Measurements from ENCODE around the gene PRMT7.

PRMT7 gene

GRCh38 chr16:68273459-68273858 lies 37.4 kb upstream of the PRMT7 start:
- DNase-seq = no peak
- Histone ChIP-seq H3K4me3 (ENCODE audit: insufficient read depth, low read depth, low read length, poor library complexity, severe bottlenecking) (no peak overlapping the region), H3K36me3 (ENCODE audit: control insufficient read depth, insufficient read depth, low read length) (peaks cover 4% of the 10 kb centered on the region), H3K27ac (ENCODE audit: insufficient read depth, low read length, poor library complexity, severe bottlenecking) (peak overlapping the region; percentile 70), H3K9me3 (ENCODE audit: control insufficient read depth, low read length) (no peaks in the 10 kb centered on the region), H3K4me1 (ENCODE audit: control insufficient read depth, insufficient read depth, low read length, poor library complexity, severe bottlenecking) (peaks cover 72% of the 10 kb centered on the region), H3K27me3 (replicated peaks; ENCODE audit: control insufficient read depth, insufficient read depth, low read length, poor library complexity, severe bottlenecking) (no peaks in the 10 kb centered on the region)

GRCh38 chr16:68273896-68274295 lies 36.9 kb upstream of the PRMT7 start:
- DNase-seq = no peak
- Histone ChIP-seq H3K27me3 (replicated peaks; ENCODE audit: control insufficient read depth, insufficient read depth, low read length, poor library complexity, severe bottlenecking) (no peaks in the 10 kb centered on the region), H3K9me3 (ENCODE audit: control insufficient read depth, low read length) (no peaks in the 10 kb centered on the region), H3K27ac (ENCODE audit: insufficient read depth, low read length, poor library complexity, severe bottlenecking) (peak overlapping the region; percentile 70), H3K4me1 (ENCODE audit: control insufficient read depth, insufficient read depth, low read length, poor library complexity, severe bottlenecking) (peaks cover 71% of the 10 kb centered on the region), H3K36me3 (ENCODE audit: control insufficient read depth, insufficient read depth, low read length) (peaks cover 4% of the 10 kb centered on the region), H3K4me3 (ENCODE audit: insufficient read depth, low read depth, low read length, poor library complexity, severe bottlenecking) (peak overlapping the region; percentile 10)

GRCh38 chr16:68274441-68274840 lies 36.4 kb upstream of the PRMT7 start:
- Histone ChIP-seq H3K27me3 (replicated peaks; ENCODE audit: control insufficient read depth, insufficient read depth, low read length, poor library complexity, severe bottlenecking) (no peaks in the 10 kb centered on the region), H3K36me3 (ENCODE audit: control insufficient read depth, insufficient read depth, low read length) (peaks cover 4% of the 10 kb centered on the region), H3K9me3 (ENCODE audit: control insufficient read depth, low read length) (no peaks in the 10 kb centered on the region), H3K4me3 (ENCODE audit: insufficient read depth, low read depth, low read length, poor library complexity, severe bottlenecking) (no peak overlapping the region), H3K4me1 (ENCODE audit: control insufficient read depth, insufficient read depth, low read length, poor library complexity, severe bottlenecking) (peaks cover 69% of the 10 kb centered on the region), H3K27ac (ENCODE audit: insufficient read depth, low read length, poor library complexity, severe bottlenecking) (peak overlapping the region; percentile 70)
- DNase-seq = no peak

GRCh38 chr16:68275611-68276191 lies 35.1 kb upstream of the PRMT7 start:
- Histone ChIP-seq H3K27me3 (replicated peaks; ENCODE audit: control insufficient read depth, insufficient read depth, low read length, poor library complexity, severe bottlenecking) (no peaks in the 10 kb centered on the region), H3K4me3 (ENCODE audit: insufficient read depth, low read depth, low read length, poor library complexity, severe bottlenecking) (peak overlapping the region; percentile 15), H3K9me3 (ENCODE audit: control insufficient read depth, low read length) (no peaks in the 10 kb centered on the region), H3K27ac (ENCODE audit: insufficient read depth, low read length, poor library complexity, severe bottlenecking) (peak overlapping the region; percentile 70), H3K4me1 (ENCODE audit: control insufficient read depth, insufficient read depth, low read length, poor library complexity, severe bottlenecking) (peaks cover 72% of the 10 kb centered on the region), H3K36me3 (ENCODE audit: control insufficient read depth, insufficient read depth, low read length) (peaks cover 4% of the 10 kb centered on the region)
- DNase-seq = peak; percentile 28 to 51 (median 29)

- Histone ChIP-seq H3K27me3 (replicated peaks; ENCODE audit: control insufficient read depth, insufficient read depth, low read length, poor library complexity, severe bottlenecking) (no peaks in the 10 kb centered on the region), H3K27ac (ENCODE audit: insufficient read depth, low read length, poor library complexity, severe bottlenecking) (peak overlapping the region; percentile 70), H3K36me3 (ENCODE audit: control insufficient read depth, insufficient read depth, low read length) (peaks cover 4% of the 10 kb centered on the region), H3K9me3 (ENCODE audit: control insufficient read depth, low read length) (no peaks in the 10 kb centered on the region), H3K4me3 (ENCODE audit: insufficient read depth, low read depth, low read length, poor library complexity, severe bottlenecking) (peak overlapping the region; percentile 15), H3K4me1 (ENCODE audit: control insufficient read depth, insufficient read depth, low read length, poor library complexity, severe bottlenecking) (peaks cover 73% of the 10 kb centered on the region)
- no peak for DNase-seq
These were observed 34.6 kb upstream of the PRMT7 start for GRCh38 chr16:68276223-68276622.

GRCh38 chr16:68279726-68280558 lies 30.9 kb upstream of the PRMT7 start:
- Histone ChIP-seq H3K9me3 (ENCODE audit: control insufficient read depth, low read length) (no peaks in the 10 kb centered on the region), H3K27ac (ENCODE audit: insufficient read depth, low read length, poor library complexity, severe bottlenecking) (peak overlapping the region; percentile 33), H3K4me3 (ENCODE audit: insufficient read depth, low read depth, low read length, poor library complexity, severe bottlenecking) (no peak overlapping the region), H3K27me3 (replicated peaks; ENCODE audit: control insufficient read depth, insufficient read depth, low read length, poor library complexity, severe bottlenecking) (no peaks in the 10 kb centered on the region), H3K4me1 (ENCODE audit: control insufficient read depth, insufficient read depth, low read length, poor library complexity, severe bottlenecking) (peaks cover 73% of the 10 kb centered on the region), H3K36me3 (ENCODE audit: control insufficient read depth, insufficient read depth, low read length) (peaks cover under 1% of the 10 kb centered on the region)
- no peak for DNase-seq

GRCh38 chr16:68281368-68282063 lies 29.3 kb upstream of the PRMT7 start:
- Histone ChIP-seq H3K4me3 (ENCODE audit: insufficient read depth, low read depth, low read length, poor library complexity, severe bottlenecking) (peak overlapping the region; percentile 13), H3K4me1 (ENCODE audit: control insufficient read depth, insufficient read depth, low read length, poor library complexity, severe bottlenecking) (peaks cover 74% of the 10 kb centered on the region), H3K27me3 (replicated peaks; ENCODE audit: control insufficient read depth, insufficient read depth, low read length, poor library complexity, severe bottlenecking) (no peaks in the 10 kb centered on the region), H3K36me3 (ENCODE audit: control insufficient read depth, insufficient read depth, low read length) (no peaks in the 10 kb centered on the region), H3K9me3 (ENCODE audit: control insufficient read depth, low read length) (no peaks in the 10 kb centered on the region), H3K27ac (ENCODE audit: insufficient read depth, low read length, poor library complexity, severe bottlenecking) (peak overlapping the region; percentile 49)
- no peak for DNase-seq

GRCh38 chr16:68282064-68282452 lies 28.8 kb upstream of the PRMT7 start:
- H3K4me1 ChIP-seq (ENCODE audit: control insufficient read depth, insufficient read depth, low read length, poor library complexity, severe bottlenecking) = peaks cover 74% of the 10 kb centered on the region
- no peaks in the 10 kb centered on the region for H3K9me3 ChIP-seq (ENCODE audit: control insufficient read depth, low read length)
- no peak for DNase-seq
- H3K4me3 ChIP-seq (ENCODE audit: insufficient read depth, low read depth, low read length, poor library complexity, severe bottlenecking) = peak overlapping the region; percentile 13
- H3K36me3 ChIP-seq (ENCODE audit: control insufficient read depth, insufficient read depth, low read length) = no peaks in the 10 kb centered on the region
- H3K27ac ChIP-seq (ENCODE audit: insufficient read depth, low read length, poor library complexity, severe bottlenecking) = peak overlapping the region; percentile 49
- H3K27me3 ChIP-seq (replicated peaks; ENCODE audit: control insufficient read depth, insufficient read depth, low read length, poor library complexity, severe bottlenecking) = no peaks in the 10 kb centered on the region

GRCh38 chr16:68283346-68283745 lies 27.5 kb upstream of the PRMT7 start:
- no peak for DNase-seq
- H3K4me3 ChIP-seq (ENCODE audit: insufficient read depth, low read depth, low read length, poor library complexity, severe bottlenecking) = peak overlapping the region; percentile 40

More at GRCh38 chr16:68283346-68283745, 27.5 kb upstream of the PRMT7 start:
- peaks cover 86% of the 10 kb centered on the region for H3K4me1 ChIP-seq (ENCODE audit: control insufficient read depth, insufficient read depth, low read length, poor library complexity, severe bottlenecking)
- peak overlapping the region; percentile 73 for H3K27ac ChIP-seq (ENCODE audit: insufficient read depth, low read length, poor library complexity, severe bottlenecking)
- no peaks in the 10 kb centered on the region for H3K36me3 ChIP-seq (ENCODE audit: control insufficient read depth, insufficient read depth, low read length)
- no peaks in the 10 kb centered on the region for H3K27me3 ChIP-seq (replicated peaks; ENCODE audit: control insufficient read depth, insufficient read depth, low read length, poor library complexity, severe bottlenecking)
- no peaks in the 10 kb centered on the region for H3K9me3 ChIP-seq (ENCODE audit: control insufficient read depth, low read length)
